Lower leg skin (tissue), 3 donors: Measurements from ENCODE around the gene CYS1.

Experiments
- CTCF ChIP-seq, 3 donors: fragments of 450-650 bp; IDR thresholded peaks; one replicate each; pipeline ENCODE4 v1.5.1; 2016; ENCODE audit warnings: antibody characterized with exemption in 3 of 3, mild to moderate bottlenecking in 3 of 3, moderate library complexity in 2 of 3
- POLR2A ChIP-seq, 2 donors: fragments of 450-650 bp; IDR thresholded peaks; one replicate each; pipeline ENCODE4 v1.6.1; 2016 to 2017; ENCODE audit warnings: antibody characterized with exemption in 2 of 2, mild to moderate bottlenecking in 1 of 2, moderate library complexity in 1 of 2

GRCh38 chr2:10075571-10076209 is 4.5 kb downstream of the CYS1 start:
- no peak for TF ChIP-seq CTCF (IDR thresholded peaks at IDR 0.05)
- no peak for TF ChIP-seq POLR2A (IDR thresholded peaks at IDR 0.05)
